ENCODE results near the gene AKT3. TPM values are rescaled to one million over a fixed set of nuclear protein-coding genes. Genes with fewer than 3 reads are reported as not detected.

AKT3 gene
- total RNA-seq, 4 donors from 2014 or later = 3.8 to 31.7 (median 8.6) TPM

- H3K4me3 ChIP-seq = no peak overlapping the region
- WGBS = 71% methylated on average over 7 of the region's 7 CpGs
Observed at GRCh38 chr1:243513726-243514491, 336.1 kb downstream of the AKT3 start.

GRCh38 chr1:243510928-243511327, 339.1 kb downstream of the AKT3 start:
- Histone ChIP-seq H3K4me1 (no peaks in the 10 kb centered on the region), H3K27ac (no peak overlapping the region), H3K4me3 (no peak overlapping the region), H3K27me3 (no peaks in the 10 kb centered on the region), H3K9me3 (no peaks in the 10 kb centered on the region), H3K36me3 (peaks cover 6% of the 10 kb centered on the region)
- TF ChIP-seq POLR2AphosphoS5 (IDR thresholded peaks at IDR 0.05) (no peak), CTCF (IDR thresholded peaks at IDR 0.05) (no peak), POLR2A (IDR thresholded peaks at IDR 0.05) (no peak), EP300 (IDR thresholded peaks at IDR 0.05) (no peak)
- DNase-seq (ENCODE audit: low spot score in 2 of 2) = no peak
- WGBS = 100% methylated on average over 3 of the region's 3 CpGs

More at GRCh38 chr1:243513726-243514491, 336.1 kb downstream of the AKT3 start:
- no peak for DNase-seq (ENCODE audit: low spot score in 2 of 2)
- Histone ChIP-seq H3K27me3 (no peaks in the 10 kb centered on the region), H3K4me1 (no peaks in the 10 kb centered on the region), H3K36me3 (peaks cover 6% of the 10 kb centered on the region), H3K9me3 (peaks cover 5% of the 10 kb centered on the region), H3K27ac (no peak overlapping the region)
- TF ChIP-seq EP300 (IDR thresholded peaks at IDR 0.05) (no peak), CTCF (IDR thresholded peaks at IDR 0.05) (no peak), POLR2AphosphoS5 (IDR thresholded peaks at IDR 0.05) (no peak), POLR2A (IDR thresholded peaks at IDR 0.05) (no peak)

GRCh38 chr1:243508943-243509342, 341.1 kb downstream of the AKT3 start:
- 100% methylated on average over 1 of the region's 1 CpG for WGBS
- no peak overlapping the region for H3K27ac ChIP-seq
- TF ChIP-seq POLR2AphosphoS5 (IDR thresholded peaks at IDR 0.05) (no peak), POLR2A (IDR thresholded peaks at IDR 0.05) (no peak), CTCF (IDR thresholded peaks at IDR 0.05) (no peak), EP300 (IDR thresholded peaks at IDR 0.05) (no peak)
- no peaks in the 10 kb centered on the region for H3K9me3 ChIP-seq
- no peak for DNase-seq (ENCODE audit: low spot score in 2 of 2)
- peaks cover 6% of the 10 kb centered on the region for H3K36me3 ChIP-seq
- H3K4me3 ChIP-seq = no peak overlapping the region
- H3K4me1 ChIP-seq = no peaks in the 10 kb centered on the region
- H3K27me3 ChIP-seq = no peaks in the 10 kb centered on the region

- Histone ChIP-seq H3K4me1 (no peaks in the 10 kb centered on the region), H3K27ac (no peak overlapping the region), H3K36me3 (peaks cover 6% of the 10 kb centered on the region), H3K9me3 (no peaks in the 10 kb centered on the region), H3K4me3 (no peak overlapping the region), H3K27me3 (no peaks in the 10 kb centered on the region)
- DNase-seq (ENCODE audit: low spot score in 2 of 2) = no peak
- TF ChIP-seq CTCF (IDR thresholded peaks at IDR 0.05) = no peak
- TF ChIP-seq POLR2AphosphoS5 (IDR thresholded peaks at IDR 0.05) = no peak
- no peak for TF ChIP-seq POLR2A (IDR thresholded peaks at IDR 0.05)
- TF ChIP-seq EP300 (IDR thresholded peaks at IDR 0.05) = no peak
- 84% methylated on average over 9 of the region's 9 CpGs for WGBS
Observed at GRCh38 chr1:243508303-243508713, 341.7 kb downstream of the AKT3 start.

GRCh38 chr1:243507672-243508302, 342.3 kb downstream of the AKT3 start:
- H3K27ac ChIP-seq = no peak overlapping the region
- WGBS = 82% methylated on average over 8 of the region's 8 CpGs
- DNase-seq (ENCODE audit: low spot score in 2 of 2) = no peak
- H3K9me3 ChIP-seq = no peaks in the 10 kb centered on the region
- no peak overlapping the region for H3K4me3 ChIP-seq
- H3K4me1 ChIP-seq = no peaks in the 10 kb centered on the region
- no peak for TF ChIP-seq CTCF (IDR thresholded peaks at IDR 0.05)
- no peak for TF ChIP-seq POLR2A (IDR thresholded peaks at IDR 0.05)
- no peak for TF ChIP-seq EP300 (IDR thresholded peaks at IDR 0.05)
- no peak for TF ChIP-seq POLR2AphosphoS5 (IDR thresholded peaks at IDR 0.05)
- no peaks in the 10 kb centered on the region for H3K27me3 ChIP-seq
- H3K36me3 ChIP-seq = peaks cover 6% of the 10 kb centered on the region

Data from suprapubic skin (tissue), 4 donors.